GM18909 (cell line): ENCODE data around the gene GBP3.
A peak's percentile ranks its signal among the peaks of the same experiment; 100 is the strongest.
"Not testable (repeated sequence)": the region's sequence is repeated elsewhere in the genome, so short reads cannot be mapped to it uniquely, and the experiment has no call there.

ENCODE experiments used
- ATAC-seq: cut with Tn5 transposase; IDR thresholded peaks from one replicate; pipeline ENCODE4 v1.9.1; 2021; ENCODE audit warnings: mild to moderate bottlenecking; ENCODE audit not compliant: unreplicated experiment, poor library complexity

GBP3 gene

GRCh38 chr1:89041721-89042120 is 19.1 kb upstream of the GBP3 start:
- no peak for ATAC-seq

GRCh38 chr1:89041119-89041641 is 18.5 kb upstream of the GBP3 start:
- ATAC-seq: peak; percentile 98

- no peak for ATAC-seq
Measured at GRCh38 chr1:89040315-89040626, 17.6 kb upstream of the GBP3 start.

- no peak for ATAC-seq
Measured at GRCh38 chr1:89037186-89037585, 14.5 kb upstream of the GBP3 start.

GRCh38 chr1:89035080-89035479 is 12.4 kb upstream of the GBP3 start:
- no peak for ATAC-seq

GRCh38 chr1:89034004-89034403 is 11.3 kb upstream of the GBP3 start:
- ATAC-seq: not testable (repeated sequence)

GRCh38 chr1:89029051-89029450 is 6.4 kb upstream of the GBP3 start:
- not testable (repeated sequence) for ATAC-seq

DNA sequence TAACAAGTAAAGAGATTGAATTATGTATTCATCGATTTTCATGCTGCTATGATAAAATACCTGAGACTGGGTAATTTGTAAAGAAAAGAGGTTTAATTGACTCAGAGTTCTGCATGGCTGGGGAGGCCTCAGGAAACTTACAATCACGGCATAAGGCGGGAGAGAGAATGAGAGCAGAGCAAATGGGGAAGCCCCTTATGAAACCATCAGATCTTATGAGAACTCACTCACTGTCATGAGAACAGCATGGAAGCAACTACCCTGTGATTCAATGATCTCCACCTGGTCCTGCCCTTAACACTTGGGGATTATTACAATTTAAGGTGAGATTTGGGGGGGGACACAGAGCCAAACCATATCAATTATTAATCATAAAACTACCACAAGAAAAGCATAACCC is 3.3 kb upstream of the GBP3 start:
- ATAC-seq: no peak

GRCh38 chr1:89023026-89023425 is 360 bp upstream of the GBP3 start:
- no peak for ATAC-seq

DNA sequence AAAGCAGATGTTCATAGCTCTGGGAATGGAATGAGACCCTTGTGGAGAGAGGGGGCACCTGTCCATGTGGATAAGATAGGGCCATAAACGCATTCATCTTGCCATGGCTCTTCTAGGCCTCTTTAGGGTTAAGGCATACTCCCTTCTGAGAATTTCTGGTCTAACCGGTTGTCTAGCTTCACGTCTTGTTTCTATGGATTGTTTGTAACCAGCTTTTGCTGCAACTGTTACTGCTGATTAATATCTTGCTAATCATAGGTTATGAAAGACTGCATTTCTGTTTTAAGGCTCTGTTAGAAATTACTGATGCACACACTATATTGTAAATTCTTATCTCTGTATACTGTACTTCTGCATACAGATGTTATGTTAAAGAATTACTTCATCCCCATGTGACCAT is 4.3 kb downstream of the GBP3 start:
- not testable (repeated sequence) for ATAC-seq

DNA sequence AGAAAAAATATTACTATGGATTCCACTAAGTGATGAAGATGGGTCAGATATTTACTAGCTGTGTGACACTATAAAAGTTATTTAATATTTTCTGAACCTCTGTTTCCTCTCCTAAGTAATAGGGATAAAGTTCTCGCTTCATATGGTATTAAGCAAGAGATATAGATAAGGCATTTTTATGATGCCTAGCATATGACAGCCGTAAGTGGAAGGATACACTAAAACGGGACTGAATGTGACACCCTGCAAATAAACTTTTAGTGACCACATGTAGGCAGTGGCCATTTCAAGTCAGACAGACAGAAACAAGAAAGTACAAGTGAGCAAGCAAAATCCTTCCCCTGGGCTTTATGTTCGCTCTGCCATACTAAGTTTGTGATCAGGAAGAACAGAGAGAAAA is 14.2 kb downstream of the GBP3 start:
- ATAC-seq: no peak

DNA sequence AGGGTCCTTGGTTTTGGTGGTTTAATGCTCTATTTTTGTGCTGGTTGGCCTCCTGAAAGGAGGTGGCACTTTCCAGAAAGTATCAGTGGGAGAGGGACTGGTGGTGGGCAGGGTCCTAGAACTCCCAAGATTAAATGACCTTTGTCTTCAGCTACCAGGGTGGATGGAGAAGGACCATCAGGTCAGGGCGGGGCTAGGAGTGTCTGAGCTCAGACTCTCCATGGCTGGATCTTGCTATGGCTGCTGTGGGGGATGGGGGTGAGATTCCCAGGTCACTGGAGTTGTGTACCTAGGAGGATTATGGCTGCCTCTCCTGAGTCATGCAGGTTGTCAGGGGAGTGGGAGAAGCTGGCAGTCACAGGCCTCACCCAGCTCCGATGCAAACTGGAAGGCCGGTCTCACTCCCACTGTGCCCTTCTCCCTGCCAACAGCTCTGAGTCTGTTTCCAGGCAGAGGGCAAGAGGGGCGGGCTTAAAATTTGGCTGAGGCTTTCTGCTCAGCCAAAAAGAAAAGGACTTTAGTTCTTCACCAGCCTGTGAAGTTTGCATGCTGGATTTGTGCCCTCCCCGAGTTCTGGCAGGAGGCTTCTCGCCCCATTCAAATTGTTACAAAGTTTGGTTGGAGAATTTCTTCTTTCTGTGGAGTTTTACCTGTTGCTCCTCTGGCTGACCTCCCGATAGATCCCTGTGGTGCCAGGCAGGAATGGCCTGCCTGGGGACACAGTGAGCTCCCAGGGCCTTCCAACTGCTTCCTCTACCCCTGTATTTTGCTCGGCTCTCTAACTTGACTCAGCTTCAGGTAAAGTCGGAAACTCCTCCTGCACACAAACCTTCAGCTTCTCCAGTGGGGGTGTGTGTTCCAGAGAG is 17.1 kb downstream of the GBP3 start:
- ATAC-seq: no peak

- ATAC-seq: not testable (repeated sequence)
Measured at GRCh38 chr1:89002176-89002575, 20.5 kb downstream of the GBP3 start.

- no peak for ATAC-seq
Measured at GRCh38 chr1:89001510-89001909, 21.2 kb downstream of the GBP3 start.

GRCh38 chr1:88998716-88999115 is 23.9 kb downstream of the GBP3 start:
- ATAC-seq: peak; percentile 88

- no peak for ATAC-seq
Measured at GRCh38 chr1:88990426-88990825, 32.2 kb downstream of the GBP3 start.

DNA sequence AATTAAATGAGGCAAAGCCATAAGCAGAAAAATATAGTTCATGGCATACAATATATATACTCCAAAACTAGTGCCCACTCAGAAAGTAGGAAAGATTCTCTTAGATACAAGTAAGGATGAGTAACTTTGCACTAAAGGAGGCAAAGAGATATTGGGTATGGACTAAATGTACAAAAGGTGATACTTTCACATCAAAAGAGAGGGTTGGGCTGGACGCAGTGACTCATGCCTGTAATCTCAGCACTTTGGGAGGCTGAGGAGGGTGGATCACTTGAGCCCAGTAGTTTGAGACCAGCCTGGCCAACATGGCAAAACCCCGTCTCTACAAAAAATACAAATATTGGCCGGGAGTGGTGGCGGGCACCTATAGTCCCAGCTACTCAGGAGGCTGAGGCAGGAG is 37.0 kb downstream of the GBP3 start:
- ATAC-seq: no peak

GRCh38 chr1:88985032-88985431 is 37.6 kb downstream of the GBP3 start:
- ATAC-seq: no peak

- ATAC-seq: no peak
Measured at GRCh38 chr1:88984569-88984968, 38.1 kb downstream of the GBP3 start.

DNA sequence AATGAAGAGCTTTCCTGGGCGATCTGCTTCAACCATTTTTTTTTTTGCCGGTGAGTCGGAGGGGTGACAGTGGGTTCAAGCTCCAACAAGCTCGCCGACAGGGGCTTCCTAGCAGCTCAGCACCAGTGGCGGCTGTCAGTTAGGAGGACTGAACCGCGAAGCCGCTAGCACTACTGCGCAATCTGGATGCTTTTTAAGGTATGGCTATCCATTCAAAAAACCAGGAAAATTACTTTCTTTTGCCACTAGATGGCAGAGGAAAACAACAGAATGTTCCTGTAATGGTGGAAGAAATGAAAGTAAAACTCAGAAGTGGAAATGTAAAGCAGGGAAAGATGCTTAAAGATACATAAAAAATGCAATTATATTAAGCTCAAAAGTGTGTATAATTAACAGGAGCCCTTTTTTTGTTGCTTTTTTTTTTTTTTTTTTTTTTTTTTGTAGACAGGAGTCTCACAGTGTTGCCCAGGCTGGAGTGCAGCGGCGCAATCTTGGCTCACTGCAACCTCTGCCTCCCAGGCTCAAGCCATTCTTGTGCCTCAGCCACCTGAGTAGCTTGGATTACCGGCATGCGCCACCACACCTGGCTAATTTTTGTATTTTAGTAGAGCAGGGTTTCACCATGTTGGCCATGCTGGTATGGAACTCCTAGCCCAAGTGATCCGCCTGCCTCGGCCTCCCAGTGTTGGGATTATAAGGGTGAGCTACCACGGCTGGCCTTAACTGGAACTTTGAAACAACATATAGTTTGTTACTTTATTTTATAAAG is 38.7 kb downstream of the GBP3 start:
- ATAC-seq: no peak

DNA sequence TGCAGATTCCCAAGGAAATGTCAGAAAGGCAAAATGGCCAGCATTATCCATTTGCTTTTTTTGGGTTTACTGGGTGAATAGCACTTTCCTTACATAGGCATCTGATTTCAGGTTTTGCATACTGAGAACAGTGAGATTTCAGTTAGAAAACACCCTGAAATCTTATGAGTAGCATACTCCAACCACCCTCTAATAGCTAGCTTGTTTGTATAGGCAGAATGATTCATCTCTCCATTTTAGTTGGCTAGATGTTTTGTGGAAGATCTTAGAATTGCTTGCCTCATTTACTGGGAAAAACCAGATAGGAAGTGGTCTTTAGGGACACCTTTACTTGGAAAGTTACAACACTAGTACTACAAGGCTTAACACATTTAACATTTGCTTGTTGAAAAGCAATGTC is 40.6 kb downstream of the GBP3 start:
- no peak for ATAC-seq
